GM19025 (cell line): Measurements from ENCODE around the gene DUSP16.
"Not testable (repeated sequence)": the region's sequence is repeated elsewhere in the genome, so short reads cannot be mapped to it uniquely, and the experiment has no call there.

Source experiments
- ATAC-seq: cut with Tn5 transposase; IDR thresholded peaks from one replicate; pipeline ENCODE4 v1.9.1; 2021; ENCODE audit warnings: mild to moderate bottlenecking, low read depth, moderate library complexity; ENCODE audit not compliant: unreplicated experiment

DUSP16 gene

DNA sequence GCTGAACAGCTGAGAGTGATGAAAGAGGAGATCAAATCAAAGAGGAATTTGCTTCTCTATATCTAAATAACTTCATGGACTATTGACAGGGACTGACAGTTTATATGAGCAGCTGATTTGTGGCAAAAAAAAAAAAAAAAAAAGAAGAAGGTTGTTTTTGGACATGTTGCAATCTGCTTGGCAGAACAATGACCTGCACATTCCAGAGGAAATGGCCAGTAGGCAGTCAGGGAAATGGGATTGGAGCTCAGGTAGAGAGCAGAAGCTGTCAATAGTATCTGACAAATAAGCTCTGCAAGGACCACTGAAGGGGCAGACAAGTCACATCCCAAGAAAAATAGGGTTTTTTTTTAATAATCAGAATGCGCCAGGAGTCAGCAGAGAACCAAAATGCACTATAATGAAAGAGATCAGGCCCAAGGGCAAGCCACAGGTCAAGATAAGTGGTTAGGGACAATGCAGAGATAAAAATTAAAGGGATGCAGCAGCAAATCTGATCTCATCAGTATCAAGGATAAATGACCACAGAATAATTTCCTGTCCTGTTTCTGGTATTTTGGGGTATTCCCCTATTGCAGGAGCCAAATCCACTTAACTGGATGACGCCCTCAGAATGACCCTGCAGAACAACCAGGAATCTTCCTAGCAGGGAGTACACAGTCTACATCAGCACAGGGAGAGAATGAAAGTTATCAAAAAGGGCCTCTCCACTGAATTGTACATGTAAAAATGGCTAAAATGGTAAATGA is 22.6 kb upstream of the DUSP16 start:
- no peak for ATAC-seq

DNA sequence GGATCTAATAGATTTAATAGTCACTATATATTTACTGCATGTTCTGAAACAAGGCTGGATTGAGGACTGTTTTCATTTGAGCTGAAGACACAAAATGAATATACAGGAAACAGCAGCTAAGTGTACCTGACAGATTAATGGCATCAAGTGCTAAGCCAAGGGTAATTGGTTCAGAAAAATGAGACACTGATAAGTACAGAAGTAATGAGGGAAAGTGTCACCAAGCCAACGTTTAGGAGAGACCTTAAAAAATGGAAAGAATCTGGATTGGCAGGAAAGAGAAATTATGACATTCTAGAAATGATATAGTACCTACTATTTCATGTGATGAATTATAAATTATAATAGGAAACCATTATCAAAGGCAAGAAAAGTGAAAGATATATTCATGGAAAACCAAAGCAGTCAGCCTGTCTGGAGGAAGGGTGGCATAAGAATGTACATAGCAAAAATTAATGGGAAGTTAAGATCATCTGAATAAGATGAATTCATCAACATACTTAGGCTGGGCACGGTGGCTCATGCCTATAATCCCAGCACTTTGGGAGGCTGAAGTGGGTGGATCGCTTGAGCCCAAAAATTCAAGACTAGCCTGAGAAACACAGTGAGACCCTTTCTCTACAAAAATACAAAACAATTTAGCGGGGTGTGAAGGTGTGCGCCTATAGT is 21.0 kb upstream of the DUSP16 start:
- ATAC-seq, result no peak

DNA sequence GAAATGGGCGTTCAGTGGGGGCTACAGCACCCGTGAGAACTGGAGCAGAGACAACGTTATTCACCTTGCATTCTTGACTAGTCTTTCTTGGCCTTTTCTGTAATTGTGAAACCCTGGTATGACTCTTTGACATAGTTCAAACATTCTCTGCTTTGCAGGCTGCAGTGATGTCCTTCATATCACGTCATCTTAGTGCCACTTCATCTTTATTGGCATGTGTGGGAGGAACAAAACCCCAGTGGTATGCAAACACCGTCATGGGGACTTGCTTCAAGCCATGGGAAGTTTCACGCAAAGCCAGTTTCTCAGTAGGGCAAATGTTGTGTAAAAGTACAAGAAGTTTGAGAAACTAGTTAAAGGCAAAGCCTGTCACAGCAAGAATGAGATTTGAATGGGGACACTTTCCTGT is 20.2 kb upstream of the DUSP16 start:
- ATAC-seq, result peak; percentile 91

DNA sequence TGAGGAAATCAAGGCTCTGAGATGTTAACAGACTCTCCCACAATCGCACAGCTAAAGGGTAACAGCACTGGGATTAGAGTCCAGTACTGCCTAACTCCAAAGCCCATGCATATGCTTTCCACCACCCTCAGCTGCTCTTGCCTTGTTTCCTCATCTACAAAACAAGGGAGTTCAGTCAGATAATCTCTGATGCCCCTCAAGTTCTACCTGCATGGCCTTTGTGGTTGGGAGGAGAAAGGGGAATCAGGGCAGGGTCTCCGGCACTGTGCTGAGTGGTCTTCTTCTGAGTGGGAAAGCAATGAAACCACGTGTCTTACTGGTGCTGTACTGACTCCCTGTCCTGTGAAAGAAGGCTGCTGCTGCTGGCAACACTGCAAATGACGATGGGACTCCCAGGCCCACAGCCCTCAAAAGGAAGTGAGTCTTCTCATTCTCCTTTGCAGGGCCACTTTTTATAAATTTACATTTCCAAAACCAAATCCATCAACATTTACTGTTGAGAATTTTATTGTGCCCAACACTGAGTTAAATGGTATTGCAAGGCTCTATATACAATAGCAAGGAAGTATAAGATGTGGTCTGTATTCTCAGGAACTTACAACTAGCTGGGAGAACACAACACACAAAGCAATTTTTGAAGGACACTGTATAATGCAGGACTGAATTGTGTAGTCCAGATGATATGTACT is 19.7 kb upstream of the DUSP16 start:
- ATAC-seq, result peak; percentile 32

DNA sequence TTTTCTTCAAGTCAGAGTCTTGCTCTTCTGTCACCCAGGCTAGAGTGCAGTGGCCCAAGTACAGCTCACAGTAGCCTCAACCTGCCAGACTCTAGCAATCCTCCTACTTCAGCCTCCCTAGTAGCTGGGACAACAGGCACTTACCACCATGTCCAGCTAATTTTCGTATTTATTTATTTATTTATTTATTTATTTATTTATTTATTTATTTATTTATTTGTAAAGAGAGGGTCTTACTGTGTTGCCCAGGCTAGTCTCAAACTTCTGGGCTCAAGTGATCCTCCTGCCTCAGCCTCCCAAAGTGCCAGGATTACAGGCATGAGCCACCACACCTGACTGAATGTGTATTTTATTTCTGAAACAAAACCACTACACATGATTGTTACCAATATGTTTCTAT is 18.1 kb upstream of the DUSP16 start:
- not testable (repeated sequence) for ATAC-seq

DNA sequence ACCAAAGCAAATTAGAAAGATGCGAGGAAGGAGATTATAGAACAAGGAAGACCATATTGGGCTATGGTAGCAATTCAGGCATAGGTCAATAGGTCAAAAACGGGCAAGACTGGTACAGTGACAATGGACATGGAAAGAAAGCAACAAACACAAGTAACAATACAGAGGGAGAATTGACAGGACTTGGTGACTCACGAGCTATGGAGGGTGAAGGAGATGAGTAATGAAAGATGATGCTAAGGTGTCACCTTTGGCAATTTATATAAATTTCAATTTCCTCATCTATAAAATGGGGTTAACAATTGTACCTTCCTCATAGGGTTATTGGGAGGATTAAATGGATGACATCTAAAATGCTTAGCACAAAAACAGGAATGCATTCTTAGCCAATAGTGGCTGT is 15.1 kb upstream of the DUSP16 start:
- ATAC-seq, result no peak

DNA sequence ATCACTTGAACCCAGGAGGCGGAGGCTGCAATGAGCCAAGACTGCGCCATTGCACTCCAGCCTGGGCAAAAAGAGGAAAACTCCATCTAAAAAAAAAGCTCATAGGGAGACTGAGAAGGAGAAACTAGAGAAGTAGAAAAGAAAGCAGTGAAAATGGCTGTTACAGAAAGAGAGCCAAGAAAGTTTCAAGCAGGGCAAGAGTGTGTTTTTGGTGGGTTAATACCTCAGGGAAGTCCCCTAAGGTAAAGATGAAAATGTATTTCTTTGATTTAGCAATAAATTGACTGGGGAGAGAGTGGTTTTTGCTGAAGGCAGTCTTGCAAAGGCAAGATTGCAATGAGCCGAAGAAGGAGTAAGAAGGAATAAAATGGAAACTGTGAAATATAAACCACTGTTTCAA is 10.0 kb upstream of the DUSP16 start:
- no peak for ATAC-seq

DNA sequence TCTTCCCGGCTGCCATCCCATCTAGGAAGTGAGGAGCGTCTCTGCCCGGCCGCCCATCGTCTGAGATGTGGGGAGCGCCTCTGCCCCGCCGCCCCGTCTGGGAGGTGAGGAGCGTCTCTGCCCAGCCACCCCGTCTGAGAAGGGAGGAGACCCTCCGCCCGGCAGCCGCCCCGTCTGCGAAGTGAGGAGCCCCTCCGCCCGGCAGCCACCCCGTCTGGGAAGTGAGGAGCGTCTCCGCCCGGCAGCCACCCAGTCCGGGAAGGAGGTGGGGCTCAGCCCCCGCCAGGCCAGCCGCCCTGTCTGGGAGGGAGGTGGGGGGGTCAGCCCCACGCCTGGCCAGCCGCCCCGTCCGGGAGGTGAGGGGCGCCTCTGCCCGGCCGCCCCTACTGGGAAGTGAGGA is 3.3 kb upstream of the DUSP16 start:
- not testable (repeated sequence) for ATAC-seq

DNA sequence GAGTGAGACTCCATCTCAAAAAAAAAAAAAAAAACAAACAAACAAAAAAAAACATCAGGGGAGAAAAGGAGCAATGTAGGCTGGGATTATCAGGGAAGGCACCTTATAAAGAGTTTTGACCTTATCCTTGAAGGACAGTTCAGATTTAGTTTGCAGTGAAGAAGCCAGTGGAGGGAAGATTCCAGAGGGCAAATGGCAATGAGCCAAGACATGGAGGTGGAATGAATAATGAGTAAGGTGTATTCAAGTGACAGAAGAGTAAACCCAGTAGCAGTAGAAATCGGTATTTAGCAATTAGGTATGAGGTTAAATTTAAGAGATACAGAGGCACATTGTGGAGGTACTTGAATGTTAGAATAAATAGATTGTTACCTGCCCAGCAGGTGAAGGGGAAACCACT is 2.2 kb upstream of the DUSP16 start:
- no peak for ATAC-seq

DNA sequence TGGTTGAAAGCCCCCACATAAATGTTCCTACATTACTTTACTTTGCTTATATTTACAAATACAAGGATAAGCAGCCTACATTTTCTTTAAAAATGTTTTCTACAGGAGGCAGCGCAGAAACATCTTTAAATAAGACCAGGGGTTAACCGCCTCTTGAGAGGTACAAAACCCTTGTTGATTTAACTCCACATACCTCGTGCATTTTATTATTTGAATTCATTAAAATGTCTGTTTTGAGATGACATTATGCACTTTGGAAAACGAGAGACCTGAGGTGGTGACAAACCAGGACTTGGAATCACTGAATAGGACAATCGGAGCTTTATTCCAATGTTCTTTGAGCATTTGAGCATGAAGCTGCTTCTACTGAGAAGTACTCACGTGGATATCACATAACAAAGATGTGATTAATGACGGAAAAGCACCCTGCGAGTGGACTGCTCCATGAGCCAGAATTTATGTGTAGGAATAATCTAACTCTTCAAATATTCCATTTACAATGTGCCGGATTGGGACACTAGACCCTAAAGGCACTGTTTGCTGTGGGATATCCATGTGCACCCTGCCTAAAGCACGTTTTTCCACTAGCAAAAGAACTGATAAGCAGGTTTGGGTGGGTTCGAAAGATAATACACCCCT is 746 bp upstream of the DUSP16 start:
- no peak for ATAC-seq

DNA sequence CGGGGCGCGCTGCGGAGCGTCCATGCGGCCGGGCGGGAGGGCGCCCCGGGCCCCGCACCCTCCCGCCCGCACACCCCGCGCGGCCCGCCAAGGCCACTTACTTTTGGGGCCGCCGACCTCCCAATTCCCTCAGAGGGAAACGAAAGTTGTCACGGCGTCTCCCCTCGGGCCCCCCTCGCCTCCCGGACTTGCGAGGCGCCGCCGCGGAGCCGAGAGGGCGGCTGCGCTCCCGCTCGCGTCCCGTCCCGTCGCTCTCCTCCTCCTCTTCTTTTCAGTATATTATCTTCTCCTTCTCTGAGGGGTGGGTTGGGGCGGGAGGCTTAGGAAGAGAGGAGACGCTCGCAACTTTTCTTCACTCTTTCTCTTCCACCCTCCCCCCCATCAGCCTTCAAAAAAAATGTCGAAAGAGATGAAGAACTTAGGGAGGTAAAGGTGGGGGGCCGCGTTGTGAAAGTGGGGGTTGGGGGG is 613 bp downstream of the DUSP16 start:
- ATAC-seq, result no peak

DNA sequence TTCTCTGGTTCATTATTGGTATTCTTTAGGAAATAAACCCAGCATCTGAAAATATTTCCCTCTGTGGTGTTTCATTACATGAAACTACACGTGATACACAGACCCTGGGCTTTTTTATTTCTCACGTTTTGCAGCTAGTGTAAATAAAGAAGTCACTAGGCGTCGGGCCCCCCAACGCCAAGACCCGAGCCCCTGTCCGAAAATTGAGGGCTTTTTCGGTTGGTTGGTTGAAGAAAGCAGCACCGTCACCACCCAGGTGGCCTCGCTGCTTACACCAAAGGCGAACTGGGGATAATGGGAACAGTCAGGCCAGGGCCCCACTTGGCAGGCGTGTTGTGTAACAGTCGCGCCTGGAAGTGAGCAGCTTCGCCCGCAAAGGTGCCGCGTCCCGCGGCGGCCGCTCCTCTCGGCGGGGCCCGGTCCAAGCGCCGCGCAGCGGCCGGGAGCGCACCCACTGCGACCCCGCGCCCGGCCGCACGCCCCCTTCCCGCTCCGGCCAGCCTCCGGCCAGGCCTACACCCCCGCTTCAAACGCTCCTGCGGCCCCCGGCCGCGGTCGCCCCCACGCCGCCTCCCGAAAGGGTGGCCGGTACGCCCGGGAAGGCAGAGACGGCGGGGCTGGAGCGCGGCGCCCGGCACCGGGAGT is 1.2 kb downstream of the DUSP16 start:
- no peak for ATAC-seq

DNA sequence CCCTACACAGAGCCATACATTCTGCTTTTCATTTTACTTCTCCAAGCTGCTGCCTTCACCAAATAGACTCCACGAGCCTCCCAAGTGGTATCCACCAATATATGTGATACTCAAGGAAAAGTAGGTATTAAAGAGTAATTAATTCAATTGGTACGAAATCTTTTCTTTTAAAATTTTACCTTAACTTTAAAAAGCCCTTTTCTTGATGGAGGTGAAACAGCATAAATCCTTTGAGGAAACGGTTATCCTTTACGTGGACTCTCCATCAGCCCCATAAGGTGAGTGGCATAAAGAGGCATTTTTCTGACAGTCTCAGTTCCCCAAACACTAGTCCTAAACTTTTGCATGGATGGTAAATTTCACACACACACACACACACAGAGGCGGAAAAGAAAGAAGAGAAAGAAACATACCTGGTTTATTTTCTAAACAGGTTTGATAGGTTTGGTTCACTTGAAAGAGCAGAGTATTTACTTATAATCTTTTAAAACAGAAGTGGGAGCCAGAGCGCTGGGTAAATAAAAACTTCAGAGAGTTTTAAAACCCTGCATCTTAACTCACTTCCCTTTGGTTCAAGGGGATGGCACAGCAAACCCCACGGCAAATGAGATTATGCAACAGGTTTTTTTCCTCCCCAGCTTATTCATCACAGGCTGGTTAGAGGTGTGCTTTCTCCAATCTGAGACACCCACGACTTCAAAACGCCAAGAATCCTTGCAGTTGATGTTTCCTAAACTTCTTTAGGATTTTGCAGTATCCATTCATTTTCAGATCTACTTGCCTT is 1.9 kb downstream of the DUSP16 start:
- ATAC-seq, result no peak

DNA sequence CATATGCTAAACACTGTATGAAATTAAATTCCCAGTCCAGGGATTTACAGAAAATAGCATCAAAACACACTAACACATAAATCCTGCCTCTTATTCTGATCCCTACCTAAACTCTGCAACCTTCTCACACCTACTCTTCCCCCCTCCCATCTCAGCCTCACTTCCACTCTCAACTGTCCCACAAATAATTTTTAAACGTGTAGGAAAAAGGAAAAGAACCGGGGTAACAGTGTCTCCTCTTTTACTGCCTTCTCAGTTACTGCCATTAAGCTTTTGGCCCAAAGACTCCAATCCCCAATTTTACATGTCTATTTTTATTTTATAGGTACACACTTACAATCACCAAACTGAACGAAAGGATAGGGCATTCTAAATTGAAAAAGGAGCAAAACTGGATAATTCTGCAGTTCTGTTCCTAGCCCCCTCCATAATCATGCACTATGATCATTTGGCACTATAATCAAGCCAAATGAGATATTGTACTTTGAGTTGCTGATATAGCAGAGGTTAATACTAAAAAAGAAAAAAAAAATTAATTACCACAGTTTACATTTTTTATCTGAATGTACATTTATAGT is 2.9 kb downstream of the DUSP16 start:
- ATAC-seq, result no peak

DNA sequence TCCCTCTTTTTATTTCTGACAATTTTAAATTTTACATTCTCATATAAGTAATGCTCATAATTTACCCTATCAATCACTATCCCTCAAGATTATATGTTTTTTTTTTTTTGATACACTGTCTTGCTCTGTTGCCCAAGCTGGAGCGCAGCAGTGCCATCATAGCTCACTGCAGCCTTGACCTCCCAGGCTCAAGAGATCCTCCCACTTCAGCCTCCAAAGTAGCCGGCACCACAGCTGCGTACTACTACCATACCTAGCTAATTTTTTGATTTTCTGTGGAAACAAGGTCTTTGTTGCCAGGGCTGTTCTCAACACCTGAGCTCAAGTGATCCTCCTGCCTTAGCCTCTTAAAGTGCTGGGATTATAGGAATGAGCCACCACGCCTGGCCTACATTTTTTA is 4.4 kb downstream of the DUSP16 start:
- ATAC-seq, result no peak

DNA sequence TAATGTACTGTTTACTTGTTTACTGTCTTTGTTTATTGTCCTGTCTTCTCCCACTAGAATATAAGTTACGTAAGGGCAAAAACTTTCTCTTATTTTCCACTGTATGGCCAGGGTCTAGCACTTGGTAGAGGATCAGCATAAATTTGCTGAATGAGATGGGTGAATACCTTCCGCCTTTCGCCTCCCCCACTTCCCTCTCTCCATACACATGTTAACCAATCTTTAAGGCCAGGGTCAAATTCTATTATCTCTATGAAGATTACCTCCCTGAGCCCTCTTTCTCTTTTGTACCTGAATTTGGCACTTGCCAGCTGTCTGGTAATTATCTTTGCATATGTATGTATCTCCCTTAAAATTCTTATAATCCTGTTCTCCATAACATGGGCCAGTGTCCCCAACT is 4.9 kb downstream of the DUSP16 start:
- ATAC-seq, result no peak

DNA sequence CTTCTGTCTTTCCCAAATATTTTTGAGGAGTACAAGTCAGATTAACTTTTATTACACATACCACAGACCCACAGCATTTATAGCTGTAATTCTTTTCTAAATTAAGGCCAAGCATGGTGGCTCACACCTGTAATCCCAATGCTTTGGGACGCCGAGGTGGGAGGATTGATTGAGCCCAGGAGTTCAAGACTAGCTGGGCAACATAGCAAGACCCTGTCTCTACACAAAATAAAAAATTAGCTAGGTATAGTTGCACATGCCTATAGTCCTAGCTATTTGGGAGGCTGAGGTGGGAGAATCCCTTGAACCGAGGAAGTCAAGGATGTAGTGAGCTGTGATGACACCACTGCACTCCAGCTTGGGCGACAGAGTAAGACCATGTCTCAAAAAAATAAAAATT is 7.0 kb downstream of the DUSP16 start:
- ATAC-seq, result no peak

DNA sequence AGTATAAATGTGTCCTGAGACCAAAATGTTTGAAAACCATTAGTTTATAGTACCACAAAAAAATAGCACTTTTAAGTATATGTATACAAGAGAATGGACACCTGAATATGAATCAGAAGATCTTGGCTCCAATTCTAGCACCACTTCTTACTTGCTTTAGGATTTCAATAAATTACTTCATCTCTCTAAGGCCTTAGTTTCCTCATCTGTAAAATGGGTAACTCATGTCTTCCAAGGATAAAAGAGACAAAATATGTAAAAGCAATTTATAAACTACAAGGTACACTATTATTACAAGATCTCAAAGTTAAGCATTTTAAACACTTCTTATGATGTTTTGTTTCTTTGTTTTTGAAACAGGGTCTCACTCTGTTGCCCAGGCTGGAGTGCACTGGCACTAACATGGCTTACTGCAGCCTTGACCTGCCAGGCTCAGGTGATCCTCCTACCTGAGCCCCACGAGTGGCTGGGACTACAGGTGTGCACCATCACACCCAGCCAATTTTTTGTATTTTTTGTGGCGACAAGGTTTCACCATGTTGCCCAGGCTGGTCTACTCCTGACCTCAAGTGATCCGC is 9.4 kb downstream of the DUSP16 start:
- no peak for ATAC-seq

DNA sequence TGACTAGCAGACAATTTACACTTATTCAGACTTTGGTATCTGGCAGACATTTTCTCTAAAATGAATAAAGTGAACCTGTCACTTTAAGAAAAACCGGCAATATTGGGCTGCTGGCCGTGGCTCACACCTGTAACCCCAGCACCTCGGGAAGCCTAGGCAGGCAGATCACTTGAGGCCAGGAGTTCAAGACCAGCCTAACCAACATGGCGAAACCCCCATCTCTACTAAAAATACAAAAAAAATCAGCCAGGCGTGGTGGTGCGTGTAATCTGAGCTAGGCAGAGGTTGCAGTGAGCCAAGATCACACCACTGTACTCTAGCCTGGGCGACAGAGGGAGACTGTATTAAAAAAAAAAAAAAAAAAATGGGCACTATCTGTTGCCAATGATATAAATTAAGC is 11.5 kb downstream of the DUSP16 start:
- no peak for ATAC-seq
